ENCODE measurements around the gene BTBD16.

DNA sequence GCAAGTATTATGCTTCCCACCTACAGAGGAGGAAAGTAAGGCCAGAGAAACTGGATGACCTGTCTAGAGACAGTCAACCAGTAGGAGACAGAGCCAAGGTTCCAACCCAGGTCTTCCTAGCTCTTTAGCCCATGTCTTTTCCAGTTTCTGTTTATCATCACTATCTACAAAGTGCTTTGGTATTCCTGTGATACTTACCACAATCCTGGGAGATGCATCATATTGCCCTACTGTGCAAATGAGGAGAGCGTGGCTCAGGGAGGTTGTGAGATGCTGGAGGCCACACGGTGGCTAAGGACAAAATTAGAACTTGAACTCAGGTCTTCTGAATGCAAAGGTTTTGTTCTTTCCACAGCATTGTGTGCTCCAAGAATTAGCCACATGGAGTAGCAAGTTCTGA, 92.2 kb downstream of the BTBD16 start:
- TF ChIP-seq, protein P1, sequence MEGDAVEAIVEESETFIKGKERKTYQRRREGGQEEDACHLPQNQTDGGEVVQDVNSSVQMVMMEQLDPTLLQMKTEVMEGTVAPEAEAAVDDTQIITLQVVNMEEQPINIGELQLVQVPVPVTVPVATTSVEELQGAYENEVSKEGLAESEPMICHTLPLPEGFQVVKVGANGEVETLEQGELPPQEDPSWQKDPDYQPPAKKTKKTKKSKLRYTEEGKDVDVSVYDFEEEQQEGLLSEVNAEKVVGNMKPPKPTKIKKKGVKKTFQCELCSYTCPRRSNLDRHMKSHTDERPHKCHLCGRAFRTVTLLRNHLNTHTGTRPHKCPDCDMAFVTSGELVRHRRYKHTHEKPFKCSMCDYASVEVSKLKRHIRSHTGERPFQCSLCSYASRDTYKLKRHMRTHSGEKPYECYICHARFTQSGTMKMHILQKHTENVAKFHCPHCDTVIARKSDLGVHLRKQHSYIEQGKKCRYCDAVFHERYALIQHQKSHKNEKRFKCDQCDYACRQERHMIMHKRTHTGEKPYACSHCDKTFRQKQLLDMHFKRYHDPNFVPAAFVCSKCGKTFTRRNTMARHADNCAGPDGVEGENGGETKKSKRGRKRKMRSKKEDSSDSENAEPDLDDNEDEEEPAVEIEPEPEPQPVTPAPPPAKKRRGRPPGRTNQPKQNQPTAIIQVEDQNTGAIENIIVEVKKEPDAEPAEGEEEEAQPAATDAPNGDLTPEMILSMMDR (IDR thresholded peaks at IDR 0.05) = no peak
- TF ChIP-seq POLR2AphosphoS5 (IDR thresholded peaks at IDR 0.05; ENCODE audit: insufficient read depth in 1 of 2, low read depth in 1 of 2) = no peak
- TF ChIP-seq POLR2A (IDR thresholded peaks at IDR 0.05) = no peak
